Activated effector memory CD4-positive, alpha-beta T cell treated with Interleukin-2 at 50 U/mL for 16 hours (primary cell): ENCODE results near the gene DYNC2LI1.
"Not testable (repeated sequence)": the region's sequence is repeated elsewhere in the genome, so short reads cannot be mapped to it uniquely, and the experiment has no call there.

Experiments
- DNase-seq: peaks from one replicate; pipeline ENCODE4 v3.0.0-alpha.2; 2020

Gene DYNC2LI1

GRCh38 chr2:43773876-43774613 is at the start of gene DYNC2LI1:
TSS of gene DYNC2LI1 (plus strand) at chr2:43774039. CDS start at chr2:43774139, 100 bp downstream.
- peak; percentile 58 for DNase-seq

- DNase-seq: no peak
Measured at GRCh38 chr2:43724728-43725526, 48.9 kb upstream of the DYNC2LI1 start.

GRCh38 chr2:43725711-43726246 is 48.1 kb upstream of the DYNC2LI1 start:
- no peak for DNase-seq

GRCh38 chr2:43726961-43727633 is 46.7 kb upstream of the DYNC2LI1 start:
- not testable (repeated sequence) for DNase-seq

GRCh38 chr2:43727634-43728014 is 46.2 kb upstream of the DYNC2LI1 start:
- no peak for DNase-seq

GRCh38 chr2:43729491-43730174 is 44.2 kb upstream of the DYNC2LI1 start:
- no peak for DNase-seq

GRCh38 chr2:43731211-43731610 is 42.6 kb upstream of the DYNC2LI1 start:
- DNase-seq: no peak

GRCh38 chr2:43736637-43737036 is 37.2 kb upstream of the DYNC2LI1 start:
- DNase-seq: no peak

GRCh38 chr2:43737097-43737854 is 36.6 kb upstream of the DYNC2LI1 start:
- no peak for DNase-seq

GRCh38 chr2:43737855-43738254 is 36.0 kb upstream of the DYNC2LI1 start:
- DNase-seq: no peak

GRCh38 chr2:43738257-43738656 is 35.6 kb upstream of the DYNC2LI1 start:
- no peak for DNase-seq

- DNase-seq: no peak
Measured at GRCh38 chr2:43743706-43744105, 30.1 kb upstream of the DYNC2LI1 start.

GRCh38 chr2:43745457-43745856 is 28.4 kb upstream of the DYNC2LI1 start:
- no peak for DNase-seq

GRCh38 chr2:43748333-43748732 is 25.5 kb upstream of the DYNC2LI1 start:
- no peak for DNase-seq

- DNase-seq: no peak
Measured at GRCh38 chr2:43749583-43749982, 24.3 kb upstream of the DYNC2LI1 start.

- DNase-seq: no peak
Measured at GRCh38 chr2:43751476-43751990, 22.3 kb upstream of the DYNC2LI1 start.

GRCh38 chr2:43752302-43752701 is 21.5 kb upstream of the DYNC2LI1 start:
- no peak for DNase-seq

- DNase-seq: no peak
Measured at GRCh38 chr2:43754180-43754579, 19.7 kb upstream of the DYNC2LI1 start.

- no peak for DNase-seq
Measured at GRCh38 chr2:43758739-43759138, 15.1 kb upstream of the DYNC2LI1 start.

GRCh38 chr2:43759195-43759594 is 14.6 kb upstream of the DYNC2LI1 start:
- DNase-seq: no peak

- no peak for DNase-seq
Measured at GRCh38 chr2:43762286-43762685, 11.6 kb upstream of the DYNC2LI1 start.

- DNase-seq: no peak
Measured at GRCh38 chr2:43763091-43763490, 10.7 kb upstream of the DYNC2LI1 start.
